Neuronal stem cell (in vitro differentiated cells): Measurements from ENCODE around the gene BCL2.

ENCODE experiments used
- DNase-seq: peaks from one replicate; pipeline ENCODE4 v3.0.0-alpha.2; 2013; ENCODE audit warnings: low spot score
- H2AFZ ChIP-seq: one replicate; pipeline ENCODE4 v1.6.1; 2013; ENCODE audit warnings: mild to moderate bottlenecking, low read length, inconsistent platforms
- H2AK5ac ChIP-seq: 2 replicates; pipeline ENCODE4 v1.6.1; 2013; ENCODE audit warnings: low read depth, mild to moderate bottlenecking, inconsistent platforms, low read length, moderate library complexity, mixed read lengths
- H2BK120ac ChIP-seq: 2 replicates; pipeline ENCODE4 v1.6.1; 2013; ENCODE audit warnings: low read depth, mild to moderate bottlenecking, inconsistent platforms, low read length, moderate library complexity, mixed read lengths
- H2BK12ac ChIP-seq: one replicate; pipeline ENCODE4 v1.6.1; 2013; ENCODE audit warnings: low read length, inconsistent platforms
- H2BK15ac ChIP-seq: 2 replicates; pipeline ENCODE4 v1.6.1; 2013; ENCODE audit warnings: mild to moderate bottlenecking, low read length, inconsistent platforms, mixed read lengths
- H2BK5ac ChIP-seq: one replicate; pipeline ENCODE4 v1.6.1; 2013; ENCODE audit warnings: inconsistent platforms, mild to moderate bottlenecking, low read length, moderate library complexity
- H3K14ac ChIP-seq: one replicate; pipeline ENCODE4 v1.6.1; 2013; ENCODE audit warnings: low read length, inconsistent platforms
- H3K18ac ChIP-seq: 2 replicates; pipeline ENCODE4 v1.6.1; 2013; ENCODE audit warnings: low read length, inconsistent platforms
- H3K23ac ChIP-seq: 2 replicates; pipeline ENCODE4 v1.6.1; 2013; ENCODE audit warnings: low read depth, mild to moderate bottlenecking, mixed read lengths, low read length, inconsistent platforms; ENCODE audit not compliant: poor library complexity
- H3K27ac ChIP-seq: replicated peaks from 3 replicates; pipeline ENCODE4 v1.5.1; 2013; ENCODE audit warnings: low read length, inconsistent platforms
- H3K27me3 ChIP-seq, 3 experiments: 2 replicates each; pipeline ENCODE4 v1.6.1; 2013; ENCODE audit warnings: low read length in 3 of 3, mild to moderate bottlenecking in 2 of 3, inconsistent platforms in 1 of 3, low read depth in 1 of 3, mixed read lengths in 1 of 3, moderate library complexity in 1 of 3; ENCODE audit not compliant: control insufficient read depth in 3 of 3, insufficient read depth in 3 of 3
- H3K36me3 ChIP-seq, 2 donors: replicated peaks in 1 of 2; 2 replicates each; pipeline ENCODE4 v1.6.1; 2013; ENCODE audit warnings: low read length in 2 of 2; ENCODE audit not compliant: control insufficient read depth in 2 of 2, insufficient read depth in 2 of 2
- H3K4ac ChIP-seq: 2 replicates; pipeline ENCODE4 v1.6.1; 2013; ENCODE audit warnings: inconsistent platforms, mild to moderate bottlenecking, low read length, moderate library complexity
- H3K4me1 ChIP-seq, 2 donors: 1 replicate in 1 of 2; 2 replicates in 1 of 2; pipeline ENCODE4 v1.6.1; 2013; ENCODE audit warnings: low read length in 2 of 2, low read depth in 1 of 2; ENCODE audit not compliant: control insufficient read depth in 2 of 2, insufficient read depth in 1 of 2
- H3K4me2 ChIP-seq: one replicate; pipeline ENCODE4 v1.6.1; 2013; ENCODE audit warnings: mild to moderate bottlenecking, low read length, inconsistent platforms; ENCODE audit not compliant: insufficient read depth, poor library complexity, severe bottlenecking
- H3K4me3 ChIP-seq, 2 donors: 2 replicates each; pipeline ENCODE4 v1.5.1; 2013; ENCODE audit warnings: low read length in 2 of 2, mild to moderate bottlenecking in 2 of 2, inconsistent platforms in 1 of 2, moderate library complexity in 1 of 2
- H3K79me1 ChIP-seq: one replicate; pipeline ENCODE4 v1.6.1; 2013; ENCODE audit warnings: low read depth, mild to moderate bottlenecking, inconsistent platforms, low read length, moderate library complexity
- H3K9ac ChIP-seq: one replicate; pipeline ENCODE4 v1.6.1; 2013; ENCODE audit warnings: mild to moderate bottlenecking, low read depth, low read length, inconsistent platforms; ENCODE audit not compliant: poor library complexity
- H3K9me3 ChIP-seq, 2 donors: replicated peaks in 1 of 2; 2 replicates each; pipeline versions ENCODE3 to v1.6.1; 2013; ENCODE audit warnings: low read length in 2 of 2, mild to moderate bottlenecking in 2 of 2, inconsistent platforms in 1 of 2, low read depth in 1 of 2, mixed read lengths in 1 of 2, moderate library complexity in 1 of 2; ENCODE audit not compliant: control insufficient read depth in 2 of 2, insufficient read depth in 1 of 2
- H4K8ac ChIP-seq: one replicate; pipeline ENCODE4 v1.6.1; 2013; ENCODE audit warnings: low read depth, mild to moderate bottlenecking, inconsistent platforms, low read length, moderate library complexity
- H4K91ac ChIP-seq: one replicate; pipeline ENCODE4 v1.6.1; 2013; ENCODE audit warnings: low read length, low read depth, mild to moderate bottlenecking, inconsistent platforms; ENCODE audit not compliant: poor library complexity
- WGBS, 2 donors: extraction: QIAGEN DNeasy Blood & Tissue Kit; methylation state at CpG; one replicate each; pipeline ENCODE4 v1.1.7; 2013; ENCODE audit warnings: missing lambda C conversion rate in 2 of 2, mixed read lengths in 1 of 2; ENCODE audit not compliant: insufficient read length in 2 of 2, insufficient replicate concordance in 1 of 2; ENCODE audit errors: extremely low coverage in 2 of 2; 5-methylcytosine and 5-hydroxymethylcytosine counted together

Gene BCL2

DNA sequence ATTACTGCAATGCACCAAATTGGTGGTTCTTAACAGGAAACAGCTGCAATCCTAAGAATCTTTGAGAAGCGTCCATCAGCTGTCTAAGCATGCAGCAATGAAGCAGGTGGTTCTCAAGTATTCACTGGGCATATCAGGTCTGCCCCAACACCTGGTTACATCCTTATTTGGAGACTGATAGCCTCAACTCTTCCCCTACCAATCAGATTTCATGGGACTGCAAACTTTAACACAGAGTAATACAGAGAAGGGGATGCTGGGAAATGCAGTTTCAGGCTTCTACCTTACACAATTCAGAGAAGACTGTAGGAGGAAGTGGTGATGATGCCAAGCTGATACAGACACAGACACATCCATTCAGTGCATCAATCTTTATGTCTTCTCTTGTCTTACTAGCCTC lies 240.5 kb downstream of the BCL2 start:
- no peak overlapping the region for H2BK15ac ChIP-seq
- H3K4me2 ChIP-seq = no peak overlapping the region
- H2AK5ac ChIP-seq = no peak overlapping the region
- no peak overlapping the region for H3K18ac ChIP-seq
- no peak overlapping the region for H3K9ac ChIP-seq
- H4K91ac ChIP-seq = no peak overlapping the region
- H2BK120ac ChIP-seq = no peak overlapping the region
- H3K36me3 ChIP-seq = no peaks in the 10 kb centered on the region
- peaks cover 0 to 10% (median 0%) of the 10 kb centered on the region in 3 experiments for H3K27me3 ChIP-seq
- H2BK5ac ChIP-seq = no peak overlapping the region
- H3K9me3 ChIP-seq = no peaks in the 10 kb centered on the region
- no CpG with 5 or more reads among the region's 1 CpG for WGBS, 2 donors
- H4K8ac ChIP-seq = no peak overlapping the region
- H3K23ac ChIP-seq = no peak overlapping the region
- H3K4me3 ChIP-seq = no peak overlapping the region
- no peak overlapping the region for H3K4ac ChIP-seq
- H3K79me1 ChIP-seq = no peaks in the 10 kb centered on the region
- no peak overlapping the region for H3K14ac ChIP-seq
- no peak for DNase-seq
- no peak overlapping the region for H2BK12ac ChIP-seq
- no peaks in the 10 kb centered on the region for H3K4me1 ChIP-seq
- no peak overlapping the region for H2AFZ ChIP-seq
- no peak overlapping the region for H3K27ac ChIP-seq

DNA sequence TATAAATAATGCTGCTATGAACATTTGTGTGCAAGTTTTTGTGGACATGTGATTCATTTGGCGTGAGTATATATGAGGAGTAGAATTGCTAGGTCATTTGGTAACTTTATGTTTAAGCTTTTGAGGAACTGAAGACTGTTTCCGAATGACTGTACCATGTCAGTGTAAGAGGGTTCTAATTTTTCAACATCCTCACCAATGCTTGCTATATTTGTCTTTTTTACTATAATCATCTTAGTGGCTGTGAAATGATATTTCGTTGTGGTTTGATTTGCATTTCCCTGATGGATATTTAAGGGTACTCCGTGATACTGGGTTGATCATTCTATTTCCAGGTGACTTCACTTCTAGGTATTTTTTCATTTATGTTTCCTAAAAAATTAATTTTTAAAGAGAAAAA lies 241.1 kb downstream of the BCL2 start:
- Histone ChIP-seq H3K9me3 (no peaks in the 10 kb centered on the region), H3K23ac (no peak overlapping the region), H2BK5ac (no peak overlapping the region), H3K9ac (no peak overlapping the region), H3K14ac (no peak overlapping the region), H4K91ac (no peak overlapping the region), H2AFZ (no peak overlapping the region), H3K4me2 (no peak overlapping the region), H3K27me3 (peaks cover 0 to 4% (median 0%) of the 10 kb centered on the region in 3 experiments), H3K4me3 (no peak overlapping the region), H3K4me1 (no peaks in the 10 kb centered on the region), H2AK5ac (no peak overlapping the region), H3K36me3 (no peaks in the 10 kb centered on the region), H3K27ac (no peak overlapping the region), H3K4ac (no peak overlapping the region), H3K79me1 (no peaks in the 10 kb centered on the region), H3K18ac (no peak overlapping the region), H2BK12ac (no peak overlapping the region), H2BK15ac (no peak overlapping the region), H4K8ac (no peak overlapping the region), H2BK120ac (no peak overlapping the region)
- no peak for DNase-seq
- no CpG with 5 or more reads among the region's 4 CpGs for WGBS, 2 donors

DNA sequence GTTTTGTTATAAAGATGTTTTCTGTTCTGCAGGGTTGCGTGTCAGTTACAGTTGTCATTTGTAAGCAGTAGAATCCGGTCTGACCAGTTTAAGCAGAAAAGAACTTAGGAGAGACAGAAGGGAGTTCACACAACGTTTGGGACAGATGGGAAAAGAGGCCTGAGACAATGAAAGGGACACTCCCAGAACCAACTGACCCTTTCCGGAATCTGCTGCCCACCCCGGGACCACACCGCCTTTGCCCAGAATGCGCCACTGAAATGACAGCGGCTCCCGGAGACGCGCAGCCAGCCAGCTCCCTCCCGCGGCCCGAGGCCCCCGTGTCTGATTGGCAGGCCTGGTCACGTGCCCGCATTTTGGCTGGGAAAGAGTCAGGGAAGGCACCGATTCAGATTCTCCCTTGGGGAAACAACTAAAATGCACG lies 244.6 kb downstream of the BCL2 start:
- H2BK120ac ChIP-seq = no peak overlapping the region
- H4K8ac ChIP-seq = no peak overlapping the region
- H2BK15ac ChIP-seq = no peak overlapping the region
- peak overlapping the region; percentile 35 to 70 for H3K4me3 ChIP-seq
- H3K18ac ChIP-seq = no peak overlapping the region
- no peak overlapping the region for H3K14ac ChIP-seq
- H3K9ac ChIP-seq = no peak overlapping the region
- DNase-seq = peak; percentile 53
- no peaks in the 10 kb centered on the region for H3K36me3 ChIP-seq
- H2BK5ac ChIP-seq = no peak overlapping the region
- no CpG with 5 or more reads among the region's 19 CpGs for WGBS, 2 donors
- peak overlapping the region; percentile 91 for H2AFZ ChIP-seq
- no peak overlapping the region for H3K27ac ChIP-seq
- H2BK12ac ChIP-seq = no peak overlapping the region
- H3K4me1 ChIP-seq = no peaks in the 10 kb centered on the region
- no peaks in the 10 kb centered on the region for H3K79me1 ChIP-seq
- no peak overlapping the region for H4K91ac ChIP-seq
- no peak overlapping the region for H2AK5ac ChIP-seq
- H3K4me2 ChIP-seq = peak overlapping the region; percentile 42
- no peaks in the 10 kb centered on the region for H3K9me3 ChIP-seq
- H3K4ac ChIP-seq = no peak overlapping the region
- H3K27me3 ChIP-seq = peaks cover 0 to 4% (median 0%) of the 10 kb centered on the region in 3 experiments
- H3K23ac ChIP-seq = no peak overlapping the region

DNA sequence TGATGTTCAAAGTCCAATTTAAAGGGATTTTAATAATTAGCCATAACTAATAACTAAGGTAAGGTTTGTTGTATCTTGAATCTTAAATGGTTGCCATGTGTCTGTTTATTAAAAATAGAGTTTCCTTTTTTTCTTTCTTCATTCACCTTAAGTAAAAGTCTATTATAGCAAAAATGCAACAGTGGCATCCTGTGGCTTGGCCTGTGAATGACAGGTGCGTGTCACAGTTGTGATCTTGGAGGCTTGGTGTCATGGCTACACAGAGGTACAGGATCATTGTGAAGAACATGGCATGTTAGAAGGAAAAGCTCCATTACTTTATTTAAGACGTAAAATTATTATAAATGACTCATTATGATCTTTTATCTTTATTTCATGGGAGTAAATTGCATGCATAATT lies 246.1 kb downstream of the BCL2 start:
- Histone ChIP-seq H3K14ac (no peak overlapping the region), H2BK5ac (no peak overlapping the region), H2BK120ac (no peak overlapping the region), H2BK12ac (no peak overlapping the region), H3K27ac (no peak overlapping the region), H3K9me3 (no peaks in the 10 kb centered on the region), H3K27me3 (peaks cover 0 to 9% (median 0%) of the 10 kb centered on the region in 3 experiments), H3K79me1 (no peaks in the 10 kb centered on the region), H3K23ac (no peak overlapping the region), H3K4me1 (no peaks in the 10 kb centered on the region), H2AFZ (no peak overlapping the region), H4K8ac (no peak overlapping the region), H3K4me3 (no peak overlapping the region), H3K36me3 (no peaks in the 10 kb centered on the region), H2AK5ac (no peak overlapping the region), H2BK15ac (no peak overlapping the region), H3K4me2 (no peak overlapping the region), H4K91ac (no peak overlapping the region), H3K9ac (no peak overlapping the region), H3K18ac (no peak overlapping the region), H3K4ac (no peak overlapping the region)
- DNase-seq = no peak
- no CpG with 5 or more reads among the region's 2 CpGs for WGBS, 2 donors
